A673 (cell line): ENCODE data around the gene LRRD1. TPM values are rescaled to one million over a fixed set of nuclear protein-coding genes. Genes with fewer than 3 reads are reported as not detected.
"Not testable (repeated sequence)": the region's sequence is repeated elsewhere in the genome, so short reads cannot be mapped to it uniquely, and the experiment has no call there.

ENCODE experiments used
- BruUV-seq: library from RNA; stranded (reverse); fragments of 400-500 nt; replicated peaks from 2 replicates; lab custom pipeline; 2021; lab: Mats Ljungman, UMichigan
- CTCF ChIA-PET: fragments of 300-600 bp; sonication (Branson Sonifier 250); formaldehyde crosslinking; loops from one replicate; lab custom pipeline; 2022; ENCODE audit warnings: antibody characterized with exemption; lab: Charles Lee
- POLR2A ChIA-PET: fragments of 300-600 bp; sonication (Branson Sonifier 250); formaldehyde crosslinking; loops from one replicate; lab custom pipeline; 2022; ENCODE audit warnings: antibody characterized with exemption; ENCODE audit not compliant: low non-redundant PET; lab: Charles Lee
- DNase-seq: peaks from one replicate; pipeline ENCODE4 v3.0.0-alpha.2; 2015; ENCODE audit warnings: low spot score
- H3K27ac ChIP-seq: fragments of 200-600 bp; sonication (generic); 2 replicates; pipeline ENCODE4 v1.5.1; 2016; ENCODE audit warnings: mixed run types, low read depth, mild to moderate bottlenecking, mixed read lengths, antibody characterized with exemption, low read length; ENCODE audit not compliant: poor library complexity, severe bottlenecking
- H3K27me3 ChIP-seq: fragments of 200-600 bp; sonication (generic); replicated peaks from 2 replicates; pipeline ENCODE4 v1.6.1; 2017; ENCODE audit warnings: mixed run types, low read depth, mild to moderate bottlenecking, mixed read lengths, antibody characterized with exemption, low read length; ENCODE audit not compliant: insufficient read depth, poor library complexity
- H3K36me3 ChIP-seq: fragments of 200-600 bp; sonication (generic); 2 replicates; pipeline ENCODE4 v1.6.1; 2016; ENCODE audit warnings: mixed run types, mild to moderate bottlenecking, mixed read lengths, antibody characterized with exemption, low read length; ENCODE audit not compliant: insufficient read depth, poor library complexity, severe bottlenecking
- H3K4me1 ChIP-seq: fragments of 200-600 bp; sonication (generic); 2 replicates; pipeline ENCODE4 v1.6.1; 2017; ENCODE audit warnings: mixed run types, mild to moderate bottlenecking, mixed read lengths, antibody characterized with exemption, low read length; ENCODE audit not compliant: insufficient read depth, poor library complexity, severe bottlenecking
- H3K4me3 ChIP-seq: fragments of 200-600 bp; sonication (generic); 2 replicates; pipeline ENCODE4 v1.5.1; 2016; ENCODE audit warnings: low read depth, mixed run types, mild to moderate bottlenecking, mixed read lengths, low read length; ENCODE audit not compliant: poor library complexity, severe bottlenecking
- H3K9me3 ChIP-seq: fragments of 200-600 bp; sonication (generic); 2 replicates; pipeline ENCODE4 v1.6.1; 2016; ENCODE audit warnings: mixed run types, low read depth, mild to moderate bottlenecking, mixed read lengths, antibody characterized with exemption, low read length; ENCODE audit not compliant: poor library complexity, severe bottlenecking
- EZH2 ChIP-seq: fragments of 200-600 bp; sonication (generic); IDR thresholded peaks from 2 replicates; pipeline ENCODE4 v1.6.1; 2017; ENCODE audit warnings: borderline replicate concordance, low read depth, mild to moderate bottlenecking, mixed read lengths, antibody characterized with exemption, low read length; ENCODE audit not compliant: poor library complexity, severe bottlenecking
- intact Hi-C: fragments of 100-400 bp; cut with micrococcal nuclease; formaldehyde crosslinking; loops from one replicate; pipeline ENCODE4 v1.10.0; 2022; ENCODE audit not compliant: unreplicated experiment
- total RNA-seq: library from RNA; stranded (reverse); gene quantifications from 2 replicates; pipeline ENCODE4 v1.2.3, GENCODE V29; 2021
- TF ChIP-seq, protein P1 (sequence below): fragments of 300-800, 200-600 bp; sonication (generic); conservative IDR thresholded peaks from 2 replicates; pipeline ENCODE4 v1.5.1; 2017; ENCODE audit warnings: low read depth, mild to moderate bottlenecking, antibody characterized with exemption, low read length, moderate library complexity, mixed read lengths

Gene LRRD1
- total RNA-seq, 1 experiment from 2014 or later = not detected

DNA sequence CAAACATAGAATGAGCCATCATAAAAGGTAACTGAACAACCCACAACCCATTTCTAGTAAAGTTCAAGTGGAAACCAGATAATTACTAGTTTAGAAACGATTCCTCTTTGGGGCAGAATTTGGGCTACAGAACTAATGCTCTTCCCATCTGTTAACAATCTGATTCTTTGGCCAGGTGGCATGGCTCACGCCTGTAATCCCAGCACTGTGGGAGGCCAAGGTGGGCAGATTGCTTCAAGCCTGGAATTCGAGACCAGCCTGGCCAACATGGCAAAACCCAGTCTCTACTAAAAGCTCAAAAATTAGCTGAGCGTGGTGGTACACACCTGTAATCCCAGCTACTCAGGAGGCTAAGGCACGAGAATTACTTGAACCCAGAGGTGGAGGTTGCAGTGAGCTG, 63.1 kb downstream of the LRRD1 start:
- Histone ChIP-seq H3K9me3 (no peaks in the 10 kb centered on the region), H3K27me3 (no peaks in the 10 kb centered on the region), H3K27ac (no peak overlapping the region), H3K4me1 (no peaks in the 10 kb centered on the region), H3K36me3 (peaks cover 84% of the 10 kb centered on the region), H3K4me3 (no peak overlapping the region)
- no peak for DNase-seq
- BruUV-seq = no TSS peak
- intact Hi-C loops = no loop called here
- CTCF ChIA-PET = no interaction called here
- POLR2A ChIA-PET = no interaction called here
- TF ChIP-seq, protein P1, sequence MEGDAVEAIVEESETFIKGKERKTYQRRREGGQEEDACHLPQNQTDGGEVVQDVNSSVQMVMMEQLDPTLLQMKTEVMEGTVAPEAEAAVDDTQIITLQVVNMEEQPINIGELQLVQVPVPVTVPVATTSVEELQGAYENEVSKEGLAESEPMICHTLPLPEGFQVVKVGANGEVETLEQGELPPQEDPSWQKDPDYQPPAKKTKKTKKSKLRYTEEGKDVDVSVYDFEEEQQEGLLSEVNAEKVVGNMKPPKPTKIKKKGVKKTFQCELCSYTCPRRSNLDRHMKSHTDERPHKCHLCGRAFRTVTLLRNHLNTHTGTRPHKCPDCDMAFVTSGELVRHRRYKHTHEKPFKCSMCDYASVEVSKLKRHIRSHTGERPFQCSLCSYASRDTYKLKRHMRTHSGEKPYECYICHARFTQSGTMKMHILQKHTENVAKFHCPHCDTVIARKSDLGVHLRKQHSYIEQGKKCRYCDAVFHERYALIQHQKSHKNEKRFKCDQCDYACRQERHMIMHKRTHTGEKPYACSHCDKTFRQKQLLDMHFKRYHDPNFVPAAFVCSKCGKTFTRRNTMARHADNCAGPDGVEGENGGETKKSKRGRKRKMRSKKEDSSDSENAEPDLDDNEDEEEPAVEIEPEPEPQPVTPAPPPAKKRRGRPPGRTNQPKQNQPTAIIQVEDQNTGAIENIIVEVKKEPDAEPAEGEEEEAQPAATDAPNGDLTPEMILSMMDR = no peak
- TF ChIP-seq EZH2 = no peak

DNA sequence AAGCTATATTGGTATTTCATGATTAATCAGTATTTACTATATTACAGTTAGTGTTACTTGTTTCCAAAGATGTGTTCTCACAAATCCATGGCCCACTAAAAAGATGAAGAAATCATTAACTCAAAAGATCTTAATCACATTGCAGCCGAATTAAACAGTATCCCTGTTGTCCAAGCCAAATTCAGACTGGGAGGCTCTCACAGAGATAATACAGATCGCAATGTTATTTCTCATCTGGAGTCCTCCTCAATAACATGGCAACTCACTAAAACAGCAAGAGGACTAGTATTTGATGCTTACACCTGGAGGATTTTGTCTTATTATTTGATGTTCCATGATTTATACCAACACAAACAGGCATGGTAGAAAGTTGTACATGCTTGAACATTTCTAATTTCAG, 68.1 kb downstream of the LRRD1 start:
- DNase-seq = no peak
- POLR2A ChIA-PET = no interaction called here
- Histone ChIP-seq H3K27ac (no peak overlapping the region), H3K4me3 (no peak overlapping the region), H3K27me3 (no peaks in the 10 kb centered on the region), H3K9me3 (no peaks in the 10 kb centered on the region), H3K36me3 (peaks cover 84% of the 10 kb centered on the region), H3K4me1 (no peaks in the 10 kb centered on the region)
- TF ChIP-seq, protein P1 = no peak
- no peak for TF ChIP-seq EZH2
- BruUV-seq = no TSS peak
- intact Hi-C loops = no loop called here
- CTCF ChIA-PET = no interaction called here

DNA sequence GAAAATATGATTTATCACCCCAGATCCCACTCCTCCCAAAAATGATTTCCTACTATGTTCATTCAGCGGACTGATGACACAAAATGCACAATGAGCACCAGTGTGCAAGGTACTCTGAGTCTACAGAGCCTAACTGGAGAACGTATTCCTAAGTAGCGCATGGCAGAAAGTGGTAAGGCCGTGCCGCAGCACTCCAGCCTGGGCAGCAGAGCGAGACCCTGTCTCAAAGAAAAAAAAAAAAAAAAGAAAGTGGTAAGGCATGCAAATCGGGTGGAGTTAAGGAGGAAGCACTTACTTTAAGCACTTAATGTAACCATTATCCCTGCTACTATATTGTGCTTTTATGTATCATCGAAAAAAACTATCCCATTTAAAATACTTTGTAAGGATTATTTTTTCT, 70.1 kb downstream of the LRRD1 start:
- TF ChIP-seq, protein P1 = no peak
- TF ChIP-seq EZH2 = no peak
- no peaks in the 10 kb centered on the region for H3K4me1 ChIP-seq
- no peak for DNase-seq
- intact Hi-C loops = no loop called here
- POLR2A ChIA-PET = no interaction called here
- no peak overlapping the region for H3K27ac ChIP-seq
- no peaks in the 10 kb centered on the region for H3K27me3 ChIP-seq
- H3K36me3 ChIP-seq = peaks cover 68% of the 10 kb centered on the region
- BruUV-seq = no TSS peak
- H3K9me3 ChIP-seq = no peaks in the 10 kb centered on the region
- CTCF ChIA-PET = no interaction called here
- H3K4me3 ChIP-seq = no peak overlapping the region

DNA sequence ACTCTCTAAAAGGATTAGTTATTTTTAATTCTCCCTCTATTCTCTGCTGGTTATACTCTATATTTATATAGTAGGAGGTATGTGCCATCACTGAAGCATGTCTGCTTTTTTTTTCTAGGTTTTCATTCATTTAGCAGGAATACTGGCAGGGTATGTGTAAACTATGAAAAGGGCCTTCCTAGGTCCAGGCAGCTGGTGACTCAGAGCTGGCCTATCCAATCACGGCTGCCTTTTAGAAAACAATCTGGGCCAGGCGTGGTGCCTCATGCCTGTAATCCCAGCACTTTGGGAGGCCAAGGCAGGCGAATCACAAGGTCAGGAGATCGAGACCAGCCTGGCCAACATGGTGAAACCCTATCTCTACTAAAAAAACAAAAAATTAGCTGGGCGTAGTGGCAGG, 76.1 kb downstream of the LRRD1 start:
- DNase-seq, H3K4me3 ChIP-seq, H3K9me3 ChIP-seq, CTCF ChIA-PET, H3K27ac ChIP-seq, POLR2A ChIA-PET, intact Hi-C loops, H3K4me1 ChIP-seq, H3K27me3 ChIP-seq, BruUV-seq: not testable (repeated sequence)
- peaks cover 41% of the 10 kb centered on the region for H3K36me3 ChIP-seq
